ENCODE data around the gene RGS16. TPM values are rescaled to one million over a fixed set of nuclear protein-coding genes. Genes with fewer than 3 reads are reported as not detected.
A peak's percentile ranks its signal among the peaks of the same experiment; 100 is the strongest.

Gene RGS16
- total RNA-seq, 4 donors from 2014 or later, result 0.41 to 0.98 (median 0.52) TPM; not detected in 1

GRCh38 chr1:182615468-182616129 is 11.4 kb upstream of the RGS16 start:
- in situ Hi-C loops (cut with MboI; ENCODE audit: low sequenced_read_pairs in 4 of 4), result no loop called here
- peak overlapping the region; percentile 86 to 95 (median 91) for H3K27ac ChIP-seq
- ATAC-seq, result peak; percentile 34 to 57
- no peak for TF ChIP-seq CTCF (IDR thresholded peaks at IDR 0.05 in 4 of 5, conservative IDR thresholded peaks at IDR 0.05 in 1 of 5)
- no peak for TF ChIP-seq POLR2A (IDR thresholded peaks at IDR 0.05)
- intact Hi-C loops (cut with DNase I; ENCODE audit: low total_unique reads), result loop anchor here (1.0 kb wide), 1 partner anchor 11 kb away; the partner anchor contains the start of gene RGS16
- peak in 1 of 2 donors; percentile 59 for DNase-seq
- H3K27me3 ChIP-seq, result no peaks in the 10 kb centered on the region
- peak overlapping the region; percentile 58 to 63 (median 61) for H3K4me3 ChIP-seq
- no peaks in the 10 kb centered on the region for H3K9me3 ChIP-seq
- H3K36me3 ChIP-seq, result no peaks in the 10 kb centered on the region
- H3K4me1 ChIP-seq, result peaks cover 16 to 21% of the 10 kb centered on the region in 2 donors

- Histone ChIP-seq H3K4me3 (peak overlapping the region; percentile 58 to 63 (median 61)), H3K27me3 (no peaks in the 10 kb centered on the region), H3K9me3 (no peaks in the 10 kb centered on the region), H3K27ac (peak overlapping the region; percentile 86 to 95 (median 91)), H3K4me1 (peaks cover 16 to 21% of the 10 kb centered on the region in 2 donors), H3K36me3 (no peaks in the 10 kb centered on the region)
- in situ Hi-C loops (cut with MboI; ENCODE audit: low sequenced_read_pairs in 4 of 4), result no loop called here
- DNase-seq (peak; percentile 77 to 86), ATAC-seq (peak; percentile 88)
- intact Hi-C loops (cut with DNase I; ENCODE audit: low total_unique reads), result loop anchor here (1.0 kb wide), 1 partner anchor 11 kb away; the partner anchor contains the start of gene RGS16
- TF ChIP-seq POLR2A (IDR thresholded peaks at IDR 0.05) (peak; percentile 89 to 91), CTCF (IDR thresholded peaks at IDR 0.05 in 4 of 5, conservative IDR thresholded peaks at IDR 0.05 in 1 of 5) (peak in 1 of 5 experiments; percentile 11)
These were observed 10.7 kb upstream of the RGS16 start for GRCh38 chr1:182614796-182615454.

GRCh38 chr1:182611787-182612186 is 7.6 kb upstream of the RGS16 start:
- in situ Hi-C loops (cut with MboI; ENCODE audit: low sequenced_read_pairs in 4 of 4) (no loop called here), intact Hi-C loops (cut with DNase I; ENCODE audit: low total_unique reads) (no loop called here)
- H3K27me3 ChIP-seq, result no peaks in the 10 kb centered on the region
- TF ChIP-seq CTCF (IDR thresholded peaks at IDR 0.05 in 4 of 5, conservative IDR thresholded peaks at IDR 0.05 in 1 of 5) (no peak), POLR2A (IDR thresholded peaks at IDR 0.05) (no peak)
- no peak overlapping the region for H3K27ac ChIP-seq
- no peaks in the 10 kb centered on the region for H3K9me3 ChIP-seq
- H3K4me1 ChIP-seq, result peaks cover 25 to 30% of the 10 kb centered on the region in 2 donors
- ATAC-seq (no peak), DNase-seq (no peak)
- no peaks in the 10 kb centered on the region for H3K36me3 ChIP-seq
- H3K4me3 ChIP-seq, result no peak overlapping the region

- DNase-seq, result no peak
- Histone ChIP-seq H3K9me3 (no peaks in the 10 kb centered on the region), H3K36me3 (no peaks in the 10 kb centered on the region), H3K27me3 (no peaks in the 10 kb centered on the region), H3K4me1 (peaks cover 25 to 29% of the 10 kb centered on the region in 2 donors), H3K4me3 (no peak overlapping the region), H3K27ac (no peak overlapping the region)
- TF ChIP-seq POLR2A (IDR thresholded peaks at IDR 0.05) (no peak), CTCF (IDR thresholded peaks at IDR 0.05 in 4 of 5, conservative IDR thresholded peaks at IDR 0.05 in 1 of 5) (no peak)
- in situ Hi-C loops (cut with MboI; ENCODE audit: low sequenced_read_pairs in 4 of 4) (no loop called here), intact Hi-C loops (cut with DNase I; ENCODE audit: low total_unique reads) (no loop called here)
- ATAC-seq, result no peak
These were observed 7.1 kb upstream of the RGS16 start for GRCh38 chr1:182611326-182611725.

Measured in gastrocnemius medialis (tissue), 4 donors.